Adrenal gland (tissue), 12 donors: Measurements from ENCODE around the gene ABAT. TPM values are rescaled to one million over a fixed set of nuclear protein-coding genes. Genes with fewer than 3 reads are reported as not detected.

Experiments
- DNase-seq, 7 donors: peaks; one replicate each; pipeline ENCODE4 v3.0.0-alpha.2; 2019 to 2020
- H3K27ac ChIP-seq, 5 donors: fragments of 200-600 bp; sonication (generic) in 4 of 5; 1 replicate in 3 of 5; 2 replicates in 2 of 5; pipeline versions ENCODE4 v1.5.1 to v1.8.0; 2016 to 2020; ENCODE audit warnings: mild to moderate bottlenecking in 1 of 5
- H3K27me3 ChIP-seq: fragments of 200-600 bp; 2 replicates; pipeline ENCODE4 v1.8.0; 2021
- H3K36me3 ChIP-seq, 2 donors: fragments of 200-600 bp; replicated peaks in 1 of 2; 1 replicate in 1 of 2; 2 replicates in 1 of 2; pipeline versions ENCODE4 v1.5.1 to v1.8.0; 2018 to 2022
- H3K4me1 ChIP-seq, 2 donors: fragments of 200-600 bp; replicated peaks in 1 of 2; 1 replicate in 1 of 2; 2 replicates in 1 of 2; pipeline versions ENCODE4 v1.5.1 to v1.8.0; 2018 to 2021
- H3K4me3 ChIP-seq, 4 donors: fragments of 200-600 bp; sonication (generic) in 3 of 4; one replicate each; pipeline ENCODE4 v1.5.1; 2016 to 2018
- H3K9me3 ChIP-seq, 3 donors: fragments of 200-600 bp; sonication (generic) in 1 of 3; replicated peaks in 1 of 3; 1 replicate in 2 of 3; 2 replicates in 1 of 3; pipeline versions ENCODE4 v1.5.1 to v1.8.0; 2016 to 2021
- POLR2A ChIP-seq, 2 donors: fragments of 450-650 bp; IDR thresholded peaks; one replicate each; pipeline ENCODE4 v1.6.1; 2017; ENCODE audit warnings: antibody characterized with exemption in 2 of 2, mild to moderate bottlenecking in 2 of 2, moderate library complexity in 1 of 2
- WGBS, 4 donors: extraction: QIAGEN DNeasy Blood & Tissue Kit in 2 of 4; methylation state at CpG; one replicate each; pipeline versions ENCODE4 v1.1.5 to v1.1.7; 2013 to 2017; 5-methylcytosine and 5-hydroxymethylcytosine counted together
- intact Hi-C, 2 donors: fragments of 100-400 bp; cut with DNase I; formaldehyde crosslinking; loops; one replicate each; pipeline versions ENCODE4 v1.14.1 to v1.15.0; 2022 to 2023
- polyA plus RNA-seq, 3 donors: library from polyadenylated mRNA; stranded (reverse); fragments of 200-250 nt in 2 of 3; fragments of 350-450 nt in 1 of 3; fragmentation: Illumina TruSeq in 1 of 3; extraction: RNeasy Lipid Tissue Mini Kit (QIAGEN cat#74804) in 1 of 3; gene quantifications; one replicate each; pipeline ENCODE4 v1.2.3, GENCODE V29; 2013 to 2014
- total RNA-seq, 9 donors: library from RNA; depleted of rRNA in 4 of 9; stranded (reverse); fragments of >200 nt in 4 of 9; fragments of 120-200 nt in 1 of 9; fragmentation: NEBNext Ultra II Directional in 1 of 9; extraction: Animal tissue kit (Norgen Biotek cat#: 25700) in 1 of 9; gene quantifications; one replicate each; pipeline versions ENCODE4 v1.1.0 to v1.2.4, GENCODE V29; 2013 to 2023
- TF ChIP-seq, protein P1 (sequence below), 6 experiments: fragments of 450-650 bp in 4 of 6; fragments of 200-600 bp in 2 of 6; sonication (generic) in 1 of 6; IDR thresholded peaks; 1 replicate in 5 of 6; 2 replicates in 1 of 6; pipeline versions ENCODE4 v1.5.1 to v1.8.0; 2016 to 2021; ENCODE audit warnings: antibody characterized with exemption in 6 of 6, mild to moderate bottlenecking in 2 of 6, moderate library complexity in 1 of 6
- donor health status: healthy with polysubstance abuse.
- donor health status: Bipolar disorder and iron deficiency.
- donor health status: DM: yes; HTN: yes; CAD: no.
- donor health status: DM: no; HTN: no; CAD: no.
- donor health status: DM: no; HTN: no; CAD: no.
- donor health status: DM: yes; HTN: yes; CAD: no.

Gene ABAT
- total and polyA plus RNA-seq, 12 donors: 12.1 to 89.2 (median 28.5) TPM

DNA sequence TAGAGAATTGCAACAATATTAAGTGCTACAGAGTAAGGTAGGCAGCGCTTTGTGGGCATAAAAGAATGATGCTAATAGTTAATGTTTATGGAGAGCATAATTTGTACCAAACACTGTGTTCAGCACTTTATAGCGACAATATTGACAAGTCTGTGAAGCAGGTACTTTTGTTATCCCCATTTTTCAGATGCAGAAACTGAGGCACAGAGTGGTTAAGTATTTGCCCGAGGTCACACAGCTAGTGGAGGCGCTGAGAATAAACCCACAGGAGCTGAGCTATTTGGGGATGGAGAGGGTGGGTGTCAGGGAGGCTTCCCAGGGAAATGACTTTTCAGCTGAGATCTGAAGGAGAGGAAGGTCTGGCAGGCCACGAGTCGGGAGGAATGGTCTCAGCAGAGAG, 83.6 kb downstream of the ABAT start:
- WGBS, 4 donors: 92 to 96% (median 93%) methylated on average over 6 of the region's 6 CpGs
- Histone ChIP-seq H3K4me3 (no peak overlapping the region), H3K27ac (no peak overlapping the region), H3K9me3 (no peaks in the 10 kb centered on the region), H3K36me3 (no peaks in the 10 kb centered on the region), H3K4me1 (no peaks in the 10 kb centered on the region), H3K27me3 (no peaks in the 10 kb centered on the region)
- no peak for DNase-seq
- intact Hi-C loops: no loop called here
- TF ChIP-seq, protein P1, sequence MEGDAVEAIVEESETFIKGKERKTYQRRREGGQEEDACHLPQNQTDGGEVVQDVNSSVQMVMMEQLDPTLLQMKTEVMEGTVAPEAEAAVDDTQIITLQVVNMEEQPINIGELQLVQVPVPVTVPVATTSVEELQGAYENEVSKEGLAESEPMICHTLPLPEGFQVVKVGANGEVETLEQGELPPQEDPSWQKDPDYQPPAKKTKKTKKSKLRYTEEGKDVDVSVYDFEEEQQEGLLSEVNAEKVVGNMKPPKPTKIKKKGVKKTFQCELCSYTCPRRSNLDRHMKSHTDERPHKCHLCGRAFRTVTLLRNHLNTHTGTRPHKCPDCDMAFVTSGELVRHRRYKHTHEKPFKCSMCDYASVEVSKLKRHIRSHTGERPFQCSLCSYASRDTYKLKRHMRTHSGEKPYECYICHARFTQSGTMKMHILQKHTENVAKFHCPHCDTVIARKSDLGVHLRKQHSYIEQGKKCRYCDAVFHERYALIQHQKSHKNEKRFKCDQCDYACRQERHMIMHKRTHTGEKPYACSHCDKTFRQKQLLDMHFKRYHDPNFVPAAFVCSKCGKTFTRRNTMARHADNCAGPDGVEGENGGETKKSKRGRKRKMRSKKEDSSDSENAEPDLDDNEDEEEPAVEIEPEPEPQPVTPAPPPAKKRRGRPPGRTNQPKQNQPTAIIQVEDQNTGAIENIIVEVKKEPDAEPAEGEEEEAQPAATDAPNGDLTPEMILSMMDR (IDR thresholded peaks at IDR 0.05): no peak
- TF ChIP-seq POLR2A (IDR thresholded peaks at IDR 0.05): no peak

GRCh38 chr16:8760021-8760420, 85.6 kb downstream of the ABAT start:
- Histone ChIP-seq H3K27me3 (no peaks in the 10 kb centered on the region), H3K27ac (no peak overlapping the region), H3K4me3 (no peak overlapping the region), H3K9me3 (no peaks in the 10 kb centered on the region), H3K36me3 (no peaks in the 10 kb centered on the region), H3K4me1 (no peaks in the 10 kb centered on the region)
- WGBS, 4 donors: 87 to 93% (median 89%) methylated on average over 10 of the region's 10 CpGs
- no peak for DNase-seq
- TF ChIP-seq, protein P1 (IDR thresholded peaks at IDR 0.05): no peak
- TF ChIP-seq POLR2A (IDR thresholded peaks at IDR 0.05): no peak
- intact Hi-C loops: no loop called here

DNA sequence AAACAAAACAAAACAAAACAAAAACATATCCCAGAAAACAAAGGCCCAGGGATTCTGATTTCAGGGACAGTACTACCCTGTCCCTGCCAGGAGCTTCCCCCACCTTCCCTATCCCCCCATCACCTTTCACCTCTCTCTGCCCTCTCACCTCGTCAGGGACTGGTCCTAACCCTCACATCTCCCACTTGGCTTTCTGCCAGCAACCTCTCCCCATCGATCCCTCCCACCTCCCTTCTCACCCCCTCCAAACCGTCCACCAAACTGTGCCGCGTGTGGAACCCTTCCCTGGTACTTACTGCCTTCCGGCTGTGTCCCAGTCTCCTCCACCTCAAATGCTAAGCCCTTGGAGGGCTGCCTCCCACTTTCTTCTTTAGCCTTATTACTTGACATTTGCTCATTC, 86.7 kb downstream of the ABAT start:
- 80 to 88% (median 84%) methylated on average over 6 of the region's 6 CpGs for WGBS, 4 donors
- intact Hi-C loops: no loop called here
- DNase-seq: no peak

GRCh38 chr16:8762254-8762653, 87.8 kb downstream of the ABAT start:
- no peak for DNase-seq
- no peaks in the 10 kb centered on the region for H3K4me1 ChIP-seq
- TF ChIP-seq POLR2A (IDR thresholded peaks at IDR 0.05): no peak
- TF ChIP-seq, protein P1 (IDR thresholded peaks at IDR 0.05): no peak
- H3K27ac ChIP-seq: no peak overlapping the region
- 91 to 100% (median 95%) methylated on average over 4 of the region's 4 CpGs for WGBS, 4 donors
- no peaks in the 10 kb centered on the region for H3K27me3 ChIP-seq
- intact Hi-C loops: no loop called here
- no peak overlapping the region for H3K4me3 ChIP-seq
- H3K36me3 ChIP-seq: no peaks in the 10 kb centered on the region
- H3K9me3 ChIP-seq: no peaks in the 10 kb centered on the region

More for the DNA sequence above, 86.7 kb downstream of the ABAT start:
- H3K27me3 ChIP-seq: no peaks in the 10 kb centered on the region
- H3K4me3 ChIP-seq: no peak overlapping the region
- no peaks in the 10 kb centered on the region for H3K9me3 ChIP-seq
- no peaks in the 10 kb centered on the region for H3K36me3 ChIP-seq
- H3K4me1 ChIP-seq: no peaks in the 10 kb centered on the region
- no peak for TF ChIP-seq POLR2A (IDR thresholded peaks at IDR 0.05)
- TF ChIP-seq, protein P1 (IDR thresholded peaks at IDR 0.05): no peak
- H3K27ac ChIP-seq: no peak overlapping the region
